K562 (cell line): ENCODE measurements around the gene OR2L3. TPM values are rescaled to one million over a fixed set of nuclear protein-coding genes. Genes with fewer than 3 reads are reported as not detected.

Experiments used
- ATAC-seq: fragments of 200-7000 bp; cut with Tn5 transposase; 3 replicates; pipeline ENCODE4 v1.9.1; 2020; ENCODE audit warnings: moderate library complexity
- BruUV-seq: library from RNA; stranded (reverse); fragments of 400-500 nt; replicated peaks from 2 replicates; lab custom pipeline; 2021; lab: Mats Ljungman, UMichigan
- CTCF ChIA-PET: fragments of 300-600 bp; formaldehyde crosslinking; extraction: SDS; loops from one replicate; lab custom pipeline; 2021; ENCODE audit warnings: low intra/inter-chr PET ratio; lab: Yijun Ruan, JAX
- POLR2A ChIA-PET: fragments of 300-600, 350-650 bp; sonication (Branson Sonifier 250); formaldehyde crosslinking; extraction: SDS; loops from one replicate; lab custom pipeline; 2021; ENCODE audit warnings: antibody characterized with exemption, inconsistent platforms; lab: Yijun Ruan, JAX
- DNase-seq, 4 experiments: peaks; one replicate each; pipeline versions ENCODE4 v3.0.0 to v3.0.0-alpha.2; 2011 to 2018; ENCODE audit warnings: low spot score in 3 of 4, mixed read lengths in 3 of 4; ENCODE audit errors: extremely low read depth in 1 of 4
- FAIRE-seq: peaks from 2 replicates; lab custom pipeline; 2011; peaks lifted over from hg19 to GRCh38; lab: Jason Lieb, UNC
- H2AFZ ChIP-seq: 2 replicates; pipeline ENCODE4 v1.6.0; 2011; ENCODE audit warnings: low read depth, low read length, control low read depth, inconsistent platforms
- H3K27ac ChIP-seq: fragments of 200-600 bp; 3 replicates; pipeline ENCODE4 v1.8.0; 2011; ENCODE audit warnings: low read depth, mild to moderate bottlenecking, control low read depth, inconsistent platforms, low read length, moderate library complexity, mixed read lengths; ENCODE audit errors: extremely low read depth
- H3K27me3 ChIP-seq, 2 experiments: fragments of 300-600 bp in 1 of 2; 2 replicates in 1 of 2; 3 replicates in 1 of 2; pipeline versions ENCODE4 v1.6.0 to v1.8.0; 2011; ENCODE audit warnings: inconsistent platforms in 2 of 2, low read length in 2 of 2, mild to moderate bottlenecking in 1 of 2, mixed read lengths in 1 of 2, moderate library complexity in 1 of 2; ENCODE audit not compliant: control insufficient read depth in 2 of 2, insufficient read depth in 2 of 2
- H3K36me3 ChIP-seq: fragments of 300-600 bp; 3 replicates; pipeline ENCODE4 v1.8.0; 2011; ENCODE audit warnings: mild to moderate bottlenecking, low read length, inconsistent platforms; ENCODE audit not compliant: control insufficient read depth, insufficient read depth
- H3K4me1 ChIP-seq, 2 experiments: fragments of 200-600 bp in 1 of 2; replicated peaks in 1 of 2; 2 replicates in 1 of 2; 3 replicates in 1 of 2; pipeline versions ENCODE4 v1.5.1 to v1.8.0; 2011; ENCODE audit warnings: inconsistent platforms in 2 of 2, low read length in 2 of 2, mild to moderate bottlenecking in 1 of 2, mixed read lengths in 1 of 2, moderate library complexity in 1 of 2; ENCODE audit not compliant: control insufficient read depth in 2 of 2, insufficient read depth in 2 of 2
- H3K4me2 ChIP-seq: 2 replicates; pipeline ENCODE4 v1.6.1; 2011; ENCODE audit warnings: low read length, control low read depth, inconsistent platforms, mixed read lengths; ENCODE audit not compliant: insufficient read depth
- H3K4me3 ChIP-seq: fragments of 200-600 bp; sonication (generic), shearing (Covaris generic); 2 replicates; pipeline ENCODE4 v1.5.1; 2016; ENCODE audit warnings: control low read depth, inconsistent platforms
- H3K79me2 ChIP-seq: fragments of 200-600 bp; 3 replicates; pipeline ENCODE4 v1.8.0; 2011; ENCODE audit warnings: low read length, inconsistent platforms; ENCODE audit not compliant: control insufficient read depth, insufficient read depth
- H3K9ac ChIP-seq, 2 experiments: 2 replicates each; pipeline versions ENCODE4 v1.6.0 to v1.6.1; 2011; ENCODE audit warnings: low read depth in 2 of 2, low read length in 2 of 2, control low read depth in 1 of 2, inconsistent platforms in 1 of 2, mild to moderate bottlenecking in 1 of 2, mixed read lengths in 1 of 2; ENCODE audit not compliant: insufficient read depth in 1 of 2
- H3K9me1 ChIP-seq: one replicate; pipeline ENCODE4 v1.6.0; 2011; ENCODE audit warnings: inconsistent platforms, mild to moderate bottlenecking, low read length, moderate library complexity; ENCODE audit not compliant: control insufficient read depth, insufficient read depth
- H3K9me3 ChIP-seq: replicated peaks from 2 replicates; pipeline ENCODE4 v1.5.1; 2011; ENCODE audit warnings: low read depth, low read length, inconsistent platforms; ENCODE audit not compliant: control insufficient read depth, insufficient read depth
- H4K20me1 ChIP-seq: replicated peaks from 2 replicates; pipeline ENCODE4 v1.6.1; 2011; ENCODE audit warnings: low read length, inconsistent platforms, mixed read lengths; ENCODE audit not compliant: control insufficient read depth, insufficient read depth
- ARHGAP35 ChIP-seq: fragments of 450-650 bp; IDR thresholded peaks from 2 replicates; pipeline ENCODE4 v1.6.1; 2018; ENCODE audit not compliant: partially characterized antibody
- DPF2 ChIP-seq: fragments of 450-650 bp; IDR thresholded peaks from 2 replicates; pipeline ENCODE4 v1.6.1; 2016
- E2F3 ChIP-seq: fragments of 250-450 bp; sonication (Bioruptor Pico); IDR thresholded peaks from 2 replicates; pipeline ENCODE4 v1.4.0; 2020; ENCODE audit warnings: mild to moderate bottlenecking
- NBN ChIP-seq: fragments of 450-650 bp; IDR thresholded peaks from 2 replicates; pipeline ENCODE4 v1.6.1; 2016; ENCODE audit warnings: low read depth, mild to moderate bottlenecking
- NRF1 ChIP-seq, 2 experiments: fragments of 450-650 bp; IDR thresholded peaks in 1 of 2; conservative IDR thresholded peaks in 1 of 2; 2 replicates each; pipeline ENCODE4 v1.6.1; 2014; ENCODE audit warnings: mild to moderate bottlenecking in 2 of 2
- PHTF2 ChIP-seq: fragments of 250-450 bp; sonication (Bioruptor Pico); IDR thresholded peaks from 2 replicates; pipeline ENCODE4 v1.5.0; 2021; ENCODE audit warnings: mild to moderate bottlenecking
- RBM17 ChIP-seq: fragments of 200-400 bp; formaldehyde crosslinking; IDR thresholded peaks from 2 replicates; pipeline ENCODE4 v1.6.1; 2017; ENCODE audit warnings: low read depth, mild to moderate bottlenecking, low read length, borderline replicate concordance
- STAG1 ChIP-seq: sonication (generic); formaldehyde crosslinking; IDR thresholded peaks from 2 replicates; pipeline ENCODE4 v1.5.0; 2020; ENCODE audit warnings: missing genetic modification reagents, borderline replicate concordance
- TCF7 ChIP-seq: sonication (generic); IDR thresholded peaks from 2 replicates; pipeline ENCODE4 v1.6.1; 2016; ENCODE audit warnings: antibody characterized with exemption, borderline replicate concordance
- ZFP1 ChIP-seq: fragments of 450-650 bp; formaldehyde crosslinking; IDR thresholded peaks from 2 replicates; pipeline ENCODE4 v1.4.0; 2020; ENCODE audit warnings: mild to moderate bottlenecking, mixed read lengths
- ZFPM2 ChIP-seq: fragments of 250-450 bp; sonication (Bioruptor Pico); IDR thresholded peaks from 2 replicates; pipeline ENCODE4 v1.5.1; 2022; ENCODE audit warnings: mild to moderate bottlenecking
- ZKSCAN1 ChIP-seq: fragments of 150-350 bp; IDR thresholded peaks from 2 replicates; pipeline ENCODE4 v1.6.1; 2016; ENCODE audit warnings: low read depth, low read length
- in situ Hi-C: fragments of 300-500 bp; cut with MboI; formaldehyde crosslinking; loops from 4 replicates; pipeline ENCODE4 v1.15.0; 2018; ENCODE audit warnings: inconsistent platforms, mixed read lengths
- intact Hi-C: fragments of 100-400 bp; cut with micrococcal nuclease; formaldehyde crosslinking; loops from 2 replicates; pipeline ENCODE4 v1.14.2; 2022
- polyA plus RNA-seq, 8 experiments: library from polyadenylated mRNA; depleted of rRNA in 4 of 8; stranded (reverse) in 5 of 8; unstranded in 3 of 8; fragments of >200 nt; fragmentation: Nextera tagmentation in 2 of 8; fragmentation: Illumina TruSeq in 1 of 8; extraction: Ambion mirVana in 2 of 8; extraction: Trizol in 1 of 8; gene quantifications; 2 replicates each; pipeline versions ENCODE4 v1.2.1 to v1.2.3, GENCODE V29; 2011 to 2014; ENCODE audit warnings: inconsistent platforms in 1 of 8, missing spikeins in 1 of 8
- total RNA-seq, 7 experiments: library from RNA; depleted of rRNA in 6 of 7; stranded (reverse); fragments of >200 nt in 6 of 7; fragmentation: Illumina TruSeq in 2 of 7; extraction: Trizol in 2 of 7; gene quantifications; 2 replicates each; pipeline versions ENCODE4 v1.2.1 to v1.2.3, GENCODE V29; 2011 to 2021; ENCODE audit warnings: low replicate concordance in 1 of 7
- TF ChIP-seq, protein P1 (sequence below): fragments of 450-650 bp; formaldehyde crosslinking; IDR thresholded peaks from 2 replicates; pipeline ENCODE4 v1.4.0; 2020; ENCODE audit warnings: mild to moderate bottlenecking, moderate library complexity

The OR2L3 gene
- total and polyA plus RNA-seq, 9 of the 15 experiments (the other 6 are each of a cell fraction or from before 2014, with no cell fraction given) = not detected

- no peak for FAIRE-seq
- in situ Hi-C loops = no loop called here
- H3K4me1 ChIP-seq = no peaks in the 10 kb centered on the region
- H3K36me3 ChIP-seq = no peaks in the 10 kb centered on the region
- H3K9me1 ChIP-seq = no peaks in the 10 kb centered on the region
- no peaks in the 10 kb centered on the region for H3K79me2 ChIP-seq
- POLR2A ChIA-PET = no interaction called here
- 0 out of 2 replicates have a peak, but pooled peaks cover 5% of the 10 kb centered on the region for H3K9me3 ChIP-seq
- no peaks in the 10 kb centered on the region for H3K27me3 ChIP-seq
- no peak overlapping the region for H3K4me2 ChIP-seq
- DNase-seq = no peak
- intact Hi-C loops = no loop called here
- no TSS peak for BruUV-seq
- no peak for TF ChIP-seq STAG1 (CRISPR knock-in tag)
- TF ChIP-seq TCF7 = no peak
- TF ChIP-seq ZKSCAN1 = no peak
- TF ChIP-seq DPF2 = no peak
- no peak for TF ChIP-seq RBM17
- TF ChIP-seq, protein P1, sequence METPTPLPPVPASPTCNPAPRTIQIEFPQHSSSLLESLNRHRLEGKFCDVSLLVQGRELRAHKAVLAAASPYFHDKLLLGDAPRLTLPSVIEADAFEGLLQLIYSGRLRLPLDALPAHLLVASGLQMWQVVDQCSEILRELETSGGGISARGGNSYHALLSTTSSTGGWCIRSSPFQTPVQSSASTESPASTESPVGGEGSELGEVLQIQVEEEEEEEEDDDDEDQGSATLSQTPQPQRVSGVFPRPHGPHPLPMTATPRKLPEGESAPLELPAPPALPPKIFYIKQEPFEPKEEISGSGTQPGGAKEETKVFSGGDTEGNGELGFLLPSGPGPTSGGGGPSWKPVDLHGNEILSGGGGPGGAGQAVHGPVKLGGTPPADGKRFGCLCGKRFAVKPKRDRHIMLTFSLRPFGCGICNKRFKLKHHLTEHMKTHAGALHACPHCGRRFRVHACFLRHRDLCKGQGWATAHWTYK (CRISPR knock-in tag) = no peak
- no peak for TF ChIP-seq E2F3 (CRISPR knock-in tag)
- TF ChIP-seq NBN = no peak
- TF ChIP-seq PHTF2 (CRISPR knock-in tag) = no peak
- no peak for TF ChIP-seq ZFP1 (CRISPR knock-in tag)
- no peak for TF ChIP-seq ZFPM2 (CRISPR knock-in tag)
- TF ChIP-seq ARHGAP35 = no peak
- no peak for TF ChIP-seq NRF1 (conservative IDR thresholded peaks at IDR 0.05 in 1 of 2, IDR thresholded peaks at IDR 0.05 in 1 of 2)
- TF ChIP-seq, all 486 proteins: peak for 0
- no peak for ATAC-seq
- H3K4me3 ChIP-seq = no peak overlapping the region
- H3K27ac ChIP-seq = no peak overlapping the region
- no peak overlapping the region for H3K9ac ChIP-seq
- CTCF ChIA-PET = no interaction called here
- no peaks in the 10 kb centered on the region for H4K20me1 ChIP-seq
- no peak overlapping the region for H2AFZ ChIP-seq
Measured at GRCh38 chr1:248054671-248055070, 8.0 kb downstream of the OR2L3 start.
